Measurements from ENCODE around the gene VEPH1.

VEPH1 gene

DNA sequence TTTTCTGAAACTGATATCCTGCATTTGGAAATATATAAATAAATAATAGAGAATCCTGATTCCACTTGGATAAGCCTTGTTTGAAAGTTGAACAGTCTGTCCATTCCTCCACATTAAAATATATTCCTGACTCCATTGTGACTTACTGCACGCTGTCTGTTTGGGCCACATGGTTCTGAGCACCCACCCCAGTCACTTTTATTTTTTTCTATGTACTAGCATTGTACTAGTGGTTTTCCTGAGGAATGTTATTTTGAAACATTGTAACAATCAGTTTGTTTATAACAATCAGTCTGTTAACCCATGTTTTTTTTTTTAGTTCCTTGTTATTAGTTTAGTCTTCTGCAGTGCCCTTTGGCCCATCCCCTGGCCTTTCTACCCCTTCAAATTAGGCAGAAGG is 255.8 kb downstream of the VEPH1 start:
- DNase-seq = no peak

DNA sequence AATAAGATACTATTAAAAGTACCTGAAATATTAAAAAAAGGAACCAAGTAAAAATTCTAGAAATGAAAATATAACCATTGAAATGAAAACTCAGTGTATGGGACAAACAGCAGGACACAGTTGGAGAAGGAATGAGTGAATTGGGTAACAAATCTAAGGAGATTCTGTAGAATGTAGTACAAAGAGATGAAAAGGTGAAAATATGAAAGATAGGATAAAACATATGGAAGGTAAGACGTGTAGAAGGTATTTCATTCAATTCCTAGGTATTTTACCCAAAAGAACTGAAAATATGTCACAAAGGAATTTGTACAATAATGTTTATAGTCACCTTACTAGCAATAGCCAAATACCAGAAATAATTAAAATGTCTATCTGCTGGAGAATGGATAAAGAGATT is 260.4 kb downstream of the VEPH1 start:
- no peak for DNase-seq

DNA sequence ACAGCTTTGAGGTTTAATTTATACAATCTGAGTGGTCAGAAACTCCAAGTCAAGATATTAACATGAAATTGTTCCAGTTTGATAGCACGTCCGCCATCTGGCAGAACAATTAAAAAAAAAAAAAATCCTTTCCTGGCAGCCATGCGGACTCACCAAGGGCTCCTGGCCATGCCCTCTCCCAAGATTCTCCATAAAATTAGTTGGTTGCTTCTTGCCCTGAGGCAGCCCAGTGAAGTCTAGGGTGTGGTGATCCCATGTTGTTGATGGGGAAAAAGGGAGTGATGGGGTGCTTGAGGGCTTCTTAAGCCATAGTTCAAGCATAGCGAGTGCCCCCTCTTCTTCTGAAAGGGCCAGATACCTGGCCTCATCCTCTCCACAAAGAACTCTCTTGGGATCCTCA is 261.6 kb downstream of the VEPH1 start:
- no peak for DNase-seq

DNA sequence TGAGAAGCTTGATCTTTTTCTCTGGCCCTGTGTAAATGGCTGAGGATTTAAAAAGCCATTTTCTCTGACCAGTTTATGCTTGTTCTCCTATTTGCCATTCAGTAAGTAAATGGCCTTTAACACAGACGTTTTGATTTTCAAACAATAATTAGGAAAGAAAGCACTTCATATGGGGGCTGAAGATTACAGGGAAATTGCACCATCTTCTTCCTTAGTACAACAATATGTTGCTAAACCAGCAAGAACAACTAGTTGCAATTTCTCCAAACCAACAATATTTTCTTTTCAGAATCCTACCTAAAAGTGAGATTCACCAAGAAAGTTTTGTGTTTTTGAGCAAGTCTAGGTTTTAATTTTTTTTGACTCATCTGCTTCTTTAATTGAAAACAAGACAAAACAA is 262.8 kb downstream of the VEPH1 start:
- peak; percentile 21 to 46 for DNase-seq

DNA sequence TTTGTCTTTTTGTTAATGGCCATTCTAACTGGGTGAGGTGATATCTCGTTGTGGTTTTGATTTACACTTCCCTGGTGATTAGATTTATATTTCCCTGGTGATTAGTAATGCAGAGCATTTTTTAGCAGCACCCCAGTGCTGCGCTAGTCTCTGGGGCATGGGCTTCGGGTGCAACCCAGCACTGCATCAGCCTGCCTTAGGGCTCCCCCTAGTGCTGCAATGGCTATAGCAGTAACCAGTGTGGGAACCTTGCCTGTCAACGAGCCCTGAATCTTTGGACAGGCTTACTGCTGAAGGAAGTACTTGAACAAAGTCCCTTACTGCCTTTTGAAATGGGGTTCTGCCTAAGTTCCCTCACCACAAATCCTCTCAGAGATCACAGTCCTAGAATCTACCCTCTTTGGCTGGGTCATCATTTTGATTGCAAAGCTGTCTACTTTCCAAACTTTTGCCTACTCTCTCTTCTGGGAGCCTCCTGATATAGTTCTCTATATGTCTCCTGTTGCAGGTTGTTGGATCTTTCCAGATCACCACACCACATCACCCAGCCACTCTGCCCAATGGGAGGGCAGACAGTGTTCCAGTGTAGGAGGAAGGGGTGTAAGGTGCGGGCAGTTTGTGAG is 264.0 kb downstream of the VEPH1 start:
- DNase-seq = peak; percentile 79 to 80

DNA sequence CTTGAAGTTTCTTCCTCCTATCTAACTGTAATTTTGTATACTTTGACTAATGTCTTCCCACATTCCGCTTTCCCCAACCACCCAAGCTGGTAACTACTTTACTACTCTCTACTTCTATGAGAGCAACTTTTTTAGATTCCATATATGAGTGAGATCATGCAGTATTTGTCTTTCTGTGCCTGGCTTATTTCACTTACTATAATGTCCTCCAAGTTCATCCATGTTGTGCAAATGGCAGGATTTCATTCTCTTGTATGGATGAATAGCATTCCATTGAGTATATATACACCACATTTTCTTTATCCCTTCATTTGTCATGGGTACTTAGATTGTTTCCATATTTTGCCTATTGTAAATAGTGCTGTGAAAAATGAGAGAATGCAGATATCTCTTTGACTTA is 264.8 kb downstream of the VEPH1 start:
- no peak for DNase-seq

DNA sequence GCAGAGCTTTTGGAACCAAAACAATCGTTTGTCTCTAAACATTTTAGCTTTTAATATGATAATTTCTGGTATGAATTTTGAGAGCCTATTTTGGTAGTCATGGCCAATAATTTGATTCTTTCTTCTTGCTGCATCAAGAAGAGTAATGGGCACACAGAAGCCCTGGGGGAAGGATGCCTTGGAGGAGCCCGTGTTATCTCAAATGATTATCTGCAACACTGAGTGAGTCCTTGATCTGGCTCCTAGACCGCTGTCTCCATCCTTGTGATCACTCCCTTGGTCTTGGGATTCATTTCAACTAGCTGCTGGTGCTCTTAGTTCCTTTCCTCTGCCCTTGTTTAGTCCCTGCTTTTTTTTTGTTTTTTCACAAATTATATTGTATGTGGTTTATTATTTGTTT is 265.3 kb downstream of the VEPH1 start:
- DNase-seq = no peak

DNA sequence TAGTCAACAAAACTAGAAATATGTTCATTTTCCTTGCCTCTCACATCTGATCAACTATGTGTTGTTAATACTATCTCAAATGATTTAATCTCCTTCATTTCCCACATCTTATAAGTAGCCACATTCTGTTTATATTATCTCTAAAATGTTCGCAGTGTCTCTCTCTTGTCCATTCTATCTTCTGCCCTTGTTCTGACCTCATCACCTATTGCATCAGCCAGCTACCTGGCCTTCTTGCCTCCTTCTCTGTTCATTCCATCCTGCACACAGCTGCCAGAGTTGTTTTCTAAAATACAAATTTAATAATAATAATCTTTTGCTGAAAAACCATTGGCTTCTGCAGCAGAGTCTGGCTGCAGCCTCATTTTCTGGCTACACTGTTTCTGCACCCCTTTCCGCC is 267.9 kb downstream of the VEPH1 start:
- DNase-seq = no peak

DNA sequence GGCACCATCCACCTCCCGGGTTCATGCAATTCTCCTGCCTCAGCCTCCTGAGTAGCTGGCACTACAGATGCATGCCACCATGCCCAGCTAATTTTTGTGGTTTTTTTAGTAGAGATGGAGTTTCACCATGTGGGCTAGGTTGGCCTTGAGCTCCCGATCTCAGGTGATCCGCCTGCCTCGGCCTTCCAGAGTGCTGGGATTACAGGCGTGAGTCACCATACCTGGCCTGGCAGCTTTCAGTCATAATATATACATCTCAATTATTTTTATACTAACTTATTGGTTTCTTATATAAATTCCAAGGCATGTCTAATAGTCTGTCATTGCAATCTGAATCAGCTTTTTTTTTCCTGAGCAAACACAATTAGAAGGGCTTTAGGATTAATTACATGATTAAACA is 269.3 kb downstream of the VEPH1 start:
- no peak for DNase-seq

DNA sequence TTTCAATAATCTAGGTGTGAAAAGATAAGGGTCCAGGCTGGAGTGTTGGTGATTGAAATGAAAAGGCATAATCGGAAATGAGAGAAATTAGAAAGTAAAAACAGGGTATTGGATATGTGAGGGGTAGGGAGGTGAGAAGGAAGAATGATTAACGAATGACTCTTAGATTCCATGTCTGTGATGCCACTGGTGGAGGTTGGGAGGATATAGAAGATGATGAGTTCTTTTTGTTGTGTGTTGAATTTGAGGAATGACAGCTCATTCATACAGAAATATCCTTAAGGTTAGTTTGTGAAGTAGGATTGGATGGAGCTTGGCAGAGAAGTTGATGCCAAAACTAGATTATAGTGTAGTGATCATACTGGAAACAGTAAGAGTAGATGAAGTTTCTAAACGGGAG is 271.1 kb downstream of the VEPH1 start:
- DNase-seq = no peak

DNA sequence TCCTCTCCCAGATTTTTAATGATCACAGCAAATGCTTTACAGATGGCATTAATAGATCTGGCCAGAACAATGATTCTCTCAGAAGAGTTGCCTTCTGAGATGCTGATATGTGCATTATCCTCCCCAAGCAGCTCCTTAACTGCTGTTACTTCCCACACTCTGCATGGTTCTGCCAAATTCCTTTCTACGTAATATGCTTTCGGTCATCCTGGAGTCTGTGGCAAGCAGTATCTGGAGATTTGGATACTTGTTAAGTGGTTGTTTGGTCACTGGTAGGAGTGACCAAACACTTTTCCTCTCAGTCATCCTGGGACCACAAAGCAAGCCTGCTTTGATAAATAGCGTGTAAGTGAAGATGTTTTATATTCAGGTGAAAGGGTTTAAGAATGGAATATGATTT is 272.1 kb downstream of the VEPH1 start:
- DNase-seq = no peak

DNA sequence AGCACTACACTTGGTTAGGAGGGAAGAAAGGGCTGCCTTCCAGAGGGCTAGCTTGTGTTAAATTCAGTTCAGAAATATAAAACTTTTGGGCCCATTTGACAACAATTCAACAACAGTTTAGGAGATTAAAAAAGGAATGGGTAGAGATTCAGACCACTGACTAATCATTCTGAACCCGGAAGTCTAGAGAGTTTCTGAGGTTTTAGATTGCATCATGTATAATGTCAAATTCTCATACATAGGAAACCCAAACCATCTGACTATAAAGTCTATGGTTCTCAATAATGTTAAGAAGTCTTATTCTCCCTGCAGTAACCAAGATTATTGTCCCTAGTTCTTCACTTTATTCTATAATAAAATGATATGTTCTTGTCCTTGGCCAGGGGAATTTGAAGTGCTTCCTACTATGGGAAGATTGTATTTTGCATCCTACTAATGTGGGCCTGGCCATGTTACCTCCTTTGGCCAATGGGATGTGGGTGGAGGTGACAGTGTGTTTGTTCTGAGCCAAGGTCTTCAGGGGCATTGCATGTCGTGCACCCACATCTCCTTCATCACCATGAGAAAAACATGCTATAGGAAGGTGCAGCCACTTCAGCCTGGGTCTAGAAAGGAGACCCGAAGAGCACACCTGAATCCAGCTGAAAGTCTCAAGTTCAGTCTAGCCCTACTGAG is 276.9 kb downstream of the VEPH1 start:
- DNase-seq = peak in 1 of 2 experiments; percentile 15

DNA sequence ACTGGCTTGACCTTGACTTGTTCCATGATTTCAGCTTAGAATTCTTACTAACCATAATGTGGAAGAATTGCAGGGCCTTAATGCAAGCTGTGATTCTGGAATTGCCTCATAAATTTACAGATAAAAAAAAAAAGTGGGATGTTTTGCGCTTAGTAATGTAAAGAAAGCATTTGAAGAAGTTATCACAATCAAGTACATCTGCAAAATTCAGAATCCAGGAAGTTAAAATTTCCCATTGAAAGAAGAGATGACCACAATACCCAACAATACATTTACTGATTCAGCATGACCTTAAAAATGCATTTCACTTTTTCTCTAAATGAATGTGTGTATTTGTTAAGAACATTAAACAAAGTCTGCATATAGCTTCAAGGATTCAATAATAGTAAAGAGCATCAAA is 278.2 kb downstream of the VEPH1 start:
- no peak for DNase-seq

DNA sequence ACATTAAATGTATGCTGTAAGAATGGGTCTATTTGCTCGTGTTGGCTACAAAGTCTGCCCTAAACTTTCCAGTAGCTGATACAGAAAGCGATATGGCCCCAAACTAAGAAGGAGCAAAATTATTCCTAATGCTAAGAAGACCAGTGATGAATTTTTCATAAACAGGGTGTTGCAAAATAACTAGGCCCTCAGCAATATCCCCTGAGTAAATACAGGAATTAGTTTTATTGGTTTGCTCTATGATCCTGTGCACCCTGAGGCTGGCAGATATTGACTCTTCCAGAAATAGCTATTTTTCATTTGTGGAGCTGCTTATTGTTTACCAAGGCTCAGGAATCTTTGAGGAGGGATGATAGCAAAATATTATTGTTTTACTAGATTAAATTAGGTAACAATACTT is 282.3 kb downstream of the VEPH1 start:
- DNase-seq = no peak

DNA sequence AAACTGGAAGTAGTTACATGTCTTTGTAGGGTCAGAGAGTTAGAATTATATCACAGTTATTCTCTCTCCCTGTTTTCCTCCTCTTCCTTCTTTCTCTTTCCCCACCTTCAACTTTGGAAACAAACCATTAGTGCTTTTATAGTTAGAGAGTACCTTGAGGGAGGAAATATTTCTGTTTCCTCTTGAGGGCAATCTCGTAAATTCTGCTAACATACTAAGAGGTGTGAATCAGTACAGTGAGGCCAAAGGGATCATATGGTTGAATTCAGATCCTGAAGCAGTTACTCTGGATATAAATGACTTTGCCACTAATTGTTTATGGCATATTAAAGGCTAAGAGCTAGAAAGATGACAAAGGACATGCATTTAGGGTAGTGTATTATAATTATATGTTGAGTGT is 283.0 kb downstream of the VEPH1 start:
- DNase-seq = no peak

DNA sequence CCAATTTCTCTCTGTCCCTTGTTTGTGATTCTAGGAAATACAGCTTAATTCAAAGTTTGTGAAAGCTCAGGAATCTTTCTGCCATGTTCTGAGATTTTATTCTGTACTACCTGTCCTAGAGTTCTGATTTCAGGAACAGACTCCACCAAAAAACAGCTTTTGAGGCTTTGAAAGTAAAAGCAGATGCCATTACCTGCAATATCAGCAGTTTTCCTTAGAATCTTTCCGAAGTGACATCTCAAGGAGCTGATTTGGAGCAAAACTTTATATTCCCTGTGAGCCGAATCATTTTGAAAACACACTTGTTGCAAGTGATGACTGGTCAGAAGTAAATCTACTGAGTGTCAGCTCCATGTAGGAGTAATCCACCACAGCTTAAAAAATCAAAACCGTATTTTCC is 284.0 kb downstream of the VEPH1 start:
- no peak for DNase-seq
